Measurements from ENCODE around the gene INAFM1. TPM values are rescaled to one million over a fixed set of nuclear protein-coding genes. Genes with fewer than 3 reads are reported as not detected.

The INAFM1 gene
- total RNA-seq = 8.7 and 10.2 TPM in 2 replicates

DNA sequence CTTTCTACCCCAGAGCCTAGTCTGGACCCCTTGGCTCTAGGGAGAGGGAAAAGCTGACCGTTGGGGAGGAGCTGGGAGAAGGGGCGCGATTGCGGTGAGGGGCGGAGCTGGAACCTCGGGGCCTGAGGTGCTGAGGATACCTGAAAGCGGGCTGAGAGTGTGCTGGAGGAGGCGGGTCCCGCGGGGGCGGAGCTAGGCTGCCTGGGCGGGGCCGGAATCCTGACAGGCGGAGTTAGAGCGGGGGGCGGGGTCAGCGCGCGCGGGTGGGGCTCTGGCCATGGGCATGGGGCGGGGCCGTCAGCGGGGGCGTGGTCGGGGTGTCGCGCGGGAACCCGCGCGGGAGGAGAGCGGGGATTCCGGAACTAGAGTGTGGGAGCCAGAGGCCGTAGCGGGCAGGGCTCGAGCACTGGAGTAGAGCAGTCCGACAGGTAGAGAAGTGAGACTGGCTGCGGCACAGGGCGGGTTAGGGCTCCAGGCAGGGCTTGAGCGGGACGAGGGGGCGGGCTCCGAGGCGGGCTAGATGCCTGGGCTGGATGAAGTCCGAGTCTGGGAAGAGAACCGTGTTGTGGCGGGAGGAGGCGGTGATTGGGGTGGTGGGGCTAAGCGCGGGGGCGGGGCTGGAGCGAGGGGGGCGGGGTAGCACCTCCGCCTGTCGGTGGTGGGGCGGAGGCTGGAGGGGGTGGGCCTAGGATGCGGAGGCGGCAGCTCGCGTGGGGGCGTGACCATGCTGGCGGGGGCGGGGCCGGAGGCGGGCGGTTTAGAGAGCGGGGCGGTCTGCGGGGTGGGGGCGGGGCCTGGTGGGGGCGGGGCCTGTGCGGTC is at the start of gene INAFM1:
Gene INAFM1, plus strand, starts transcription at position 815 of the 820 bp plus-strand sequence. CDS start 35 bp downstream, outside the sequence.
- intact Hi-C loops (cut with micrococcal nuclease) = loop anchor here (1.0 kb wide), 2 partner anchors 17 to 75 kb away; partner anchors contain the start of gene DHX34

- intact Hi-C loops (cut with micrococcal nuclease) = loop anchor here (1.0 to 2.0 kb wide), 3 partner anchors 16 to 39 kb away; partner anchors contain the start of gene CCDC9
Measured at GRCh38 chr19:47225746-47226425, 48.8 kb upstream of the INAFM1 start.

GRCh38 chr19:47226426-47227351 is 48.0 kb upstream of the INAFM1 start:
- intact Hi-C loops (cut with micrococcal nuclease) = loop anchor here (1.0 to 2.0 kb wide), 3 partner anchors 16 to 40 kb away; partner anchors contain the start of gene CCDC9

DNA sequence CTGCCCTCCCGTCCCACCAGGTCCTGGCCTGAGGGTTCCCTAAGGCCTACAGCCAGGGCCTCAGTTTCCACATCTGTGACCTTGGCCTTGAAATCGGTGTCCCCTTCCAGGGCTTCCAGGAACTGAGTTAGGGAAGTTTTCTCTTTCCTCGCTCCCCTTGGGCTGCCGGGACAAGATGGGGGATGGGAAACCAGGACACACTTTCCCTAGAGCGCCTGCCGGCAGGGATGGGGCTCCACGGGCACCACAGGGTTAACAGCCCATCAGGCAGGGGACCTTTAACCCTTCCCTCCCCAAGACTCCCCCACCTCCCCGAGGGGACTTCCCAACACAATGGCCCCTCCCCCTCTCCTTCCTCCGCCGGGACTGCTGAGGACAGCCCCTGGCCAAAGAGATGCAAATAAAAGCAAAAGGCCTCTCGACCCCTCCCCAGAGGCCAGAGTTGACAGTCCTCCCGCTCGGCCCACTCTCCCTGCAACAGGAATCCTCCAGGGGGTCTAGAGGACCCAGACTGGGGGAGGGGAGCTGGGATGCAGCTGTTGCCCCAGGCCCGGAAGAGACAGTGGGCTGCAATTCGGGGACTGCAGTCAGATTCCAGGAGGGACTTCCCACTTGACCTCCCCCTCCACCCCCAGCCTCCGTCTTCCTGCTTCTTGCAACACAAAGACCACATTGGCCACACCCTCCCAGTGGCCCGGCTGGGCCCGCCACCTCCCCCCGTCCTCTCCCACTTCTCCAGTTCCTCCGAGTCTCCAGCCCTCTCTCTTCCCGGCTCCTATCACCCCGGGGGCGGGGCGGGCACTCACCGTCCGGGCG is 47.1 kb upstream of the INAFM1 start:
- intact Hi-C loops (cut with micrococcal nuclease) = loop anchor here (2.0 kb wide), 1 partner anchor 41 kb away; no protein-coding TSS in a partner anchor

- intact Hi-C loops (cut with micrococcal nuclease) = no loop called here
Measured at GRCh38 chr19:47228168-47228936, 46.3 kb upstream of the INAFM1 start.

DNA sequence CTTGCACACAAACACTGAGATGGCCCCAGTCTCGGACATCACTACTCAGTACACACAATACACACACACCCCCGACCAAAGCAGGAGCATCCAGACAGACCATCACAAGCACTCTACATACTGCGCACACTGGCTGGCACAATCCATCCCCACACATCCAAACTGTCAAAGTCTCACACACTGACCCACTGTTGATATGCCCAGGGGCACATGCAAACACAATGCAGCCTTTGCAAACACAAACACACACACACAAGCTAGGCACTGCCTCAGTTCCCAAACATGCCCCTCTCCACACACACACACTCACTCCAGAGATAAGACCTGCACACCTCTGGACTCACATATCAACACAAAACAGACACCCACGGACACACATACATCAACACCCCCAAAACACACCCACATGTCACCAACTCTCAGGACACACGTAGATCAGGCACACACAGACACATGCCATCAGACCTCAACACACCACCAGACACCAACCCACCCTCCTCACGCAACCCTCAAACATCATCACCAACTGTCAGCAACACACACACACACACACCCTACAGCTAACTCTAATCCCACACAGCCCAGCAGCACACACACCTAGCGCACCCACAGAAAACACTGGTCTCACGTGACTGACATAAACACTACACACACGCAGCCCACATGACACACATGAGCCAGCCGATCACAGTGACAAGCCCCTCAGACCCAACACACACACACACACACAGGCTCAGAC is 45.6 kb upstream of the INAFM1 start:
- intact Hi-C loops (cut with micrococcal nuclease) = loop anchor here (1.0 kb wide), 1 partner anchor 15 kb away; no protein-coding TSS in a partner anchor

DNA sequence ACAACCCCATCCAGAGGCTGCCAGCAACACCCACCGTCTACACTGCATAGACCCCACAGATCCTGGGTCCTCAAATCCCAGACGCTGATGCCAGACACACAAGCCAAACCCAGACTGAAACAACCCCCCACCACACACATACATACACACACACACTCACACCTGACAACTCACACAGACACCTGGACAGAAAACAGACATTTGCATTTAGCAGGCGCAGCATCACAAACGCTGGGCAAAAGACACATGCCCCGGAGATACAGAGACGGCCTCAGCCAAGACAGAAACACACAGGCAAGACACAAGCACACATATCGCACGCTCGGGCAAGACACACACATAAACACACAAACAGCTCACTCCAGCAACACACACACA is 45.0 kb upstream of the INAFM1 start:
- intact Hi-C loops (cut with micrococcal nuclease) = loop anchor here (1.0 kb wide), 2 partner anchors 15 to 19 kb away; no protein-coding TSS in a partner anchor

DNA sequence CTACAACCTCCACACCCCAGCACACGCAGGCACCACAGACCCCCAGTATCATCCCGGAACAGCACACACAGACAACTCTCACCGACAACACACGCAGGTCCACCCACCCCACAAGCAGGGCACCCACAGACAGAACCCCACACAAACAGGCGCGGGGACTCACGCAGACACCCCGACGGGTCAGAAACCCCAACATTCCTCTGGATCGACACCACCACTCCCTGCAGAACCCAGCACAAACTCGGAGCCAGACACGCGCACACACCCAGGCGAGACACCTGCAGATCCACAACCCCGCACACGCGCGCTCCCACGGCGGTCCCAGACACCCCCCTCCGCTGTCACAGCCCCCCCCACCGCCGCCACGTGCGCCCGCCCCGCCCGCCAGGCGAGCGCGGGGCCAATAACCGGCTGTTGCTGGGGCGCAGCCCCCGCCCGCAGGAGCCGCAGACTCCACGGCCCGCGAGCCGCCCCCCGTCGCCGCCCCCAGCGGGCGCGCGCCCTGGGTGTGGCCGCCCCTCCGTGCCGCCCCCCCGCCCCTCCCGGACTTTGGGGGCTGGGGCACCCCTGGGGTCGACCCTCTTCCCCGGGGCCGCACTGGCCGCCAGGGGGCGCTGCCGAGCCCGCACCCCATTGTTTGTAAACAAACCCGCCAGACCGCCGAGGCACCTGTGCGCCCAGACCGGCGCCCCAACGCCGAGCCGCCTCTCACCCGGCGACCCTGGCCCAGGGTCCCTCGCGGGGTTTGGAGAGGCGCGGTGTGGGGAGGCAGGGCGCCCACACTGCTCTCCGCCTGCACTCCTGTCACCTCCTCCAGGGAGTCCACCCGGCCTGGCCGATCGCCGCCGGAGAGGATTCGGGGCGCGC is 44.4 kb upstream of the INAFM1 start:
- intact Hi-C loops (cut with micrococcal nuclease) = loop anchor here (1.0 kb wide), 1 partner anchor 20 kb away; no protein-coding TSS in a partner anchor

DNA sequence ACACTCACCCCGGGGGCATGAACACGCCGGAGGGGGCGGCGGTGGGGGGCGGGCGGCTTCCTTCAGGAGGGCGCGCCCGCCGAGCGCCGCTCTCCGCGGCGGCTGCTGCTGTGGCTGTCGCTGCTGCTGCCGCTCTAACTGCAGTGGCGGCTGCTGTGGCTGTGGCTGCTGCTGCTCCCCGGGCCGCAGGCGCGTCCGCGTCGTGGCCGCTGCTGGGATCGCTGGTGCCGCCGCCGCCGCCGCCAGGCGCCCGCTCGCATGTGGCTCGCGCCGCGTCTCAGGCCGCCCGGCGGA is 43.8 kb upstream of the INAFM1 start, which contains the start of gene BBC3:
Gene BBC3, minus strand, starts transcription at position 279 of the 294 bp plus-strand sequence. CDS start 2,768 bp downstream, outside the sequence.
- intact Hi-C loops (cut with micrococcal nuclease) = loop anchor here (1.0 kb wide), 1 partner anchor 21 kb away; no protein-coding TSS in a partner anchor

DNA sequence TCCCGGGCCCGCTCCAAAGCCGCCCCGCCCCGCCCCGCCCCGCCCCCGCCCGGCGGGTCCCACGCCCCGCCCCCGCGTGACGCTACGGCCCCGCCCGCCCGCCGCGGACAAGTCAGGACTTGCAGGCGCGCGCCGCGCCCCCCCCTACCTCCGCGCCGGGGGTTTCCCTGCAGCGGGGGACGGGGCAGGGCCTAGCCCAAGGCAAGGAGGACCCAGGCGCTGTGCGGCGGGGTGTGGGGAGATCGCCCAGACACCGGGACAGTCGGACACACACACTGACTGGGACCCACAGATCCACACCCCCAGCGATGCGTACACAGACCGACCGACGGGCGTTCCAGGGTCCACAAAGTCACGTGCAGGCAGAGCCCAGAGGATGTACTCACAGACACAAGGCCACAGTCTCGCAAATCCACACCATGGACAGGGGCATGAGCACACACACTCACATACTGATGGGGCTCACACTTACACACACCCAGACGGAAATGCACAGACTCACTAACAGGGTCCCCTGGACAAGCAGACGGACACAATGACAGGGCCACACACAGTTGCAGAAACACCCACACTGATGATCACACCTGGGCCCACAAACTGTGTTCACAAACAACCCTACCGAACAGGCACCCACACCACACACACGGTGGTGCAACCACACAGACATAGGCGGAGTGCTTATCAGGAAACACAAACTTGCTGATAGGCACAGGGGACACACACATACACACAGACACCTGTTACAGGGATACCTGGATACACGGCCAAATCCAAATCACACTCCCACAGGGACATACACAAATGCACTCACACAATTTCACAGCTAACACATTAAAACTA is 43.2 kb upstream of the INAFM1 start:
- intact Hi-C loops (cut with micrococcal nuclease) = no loop called here

DNA sequence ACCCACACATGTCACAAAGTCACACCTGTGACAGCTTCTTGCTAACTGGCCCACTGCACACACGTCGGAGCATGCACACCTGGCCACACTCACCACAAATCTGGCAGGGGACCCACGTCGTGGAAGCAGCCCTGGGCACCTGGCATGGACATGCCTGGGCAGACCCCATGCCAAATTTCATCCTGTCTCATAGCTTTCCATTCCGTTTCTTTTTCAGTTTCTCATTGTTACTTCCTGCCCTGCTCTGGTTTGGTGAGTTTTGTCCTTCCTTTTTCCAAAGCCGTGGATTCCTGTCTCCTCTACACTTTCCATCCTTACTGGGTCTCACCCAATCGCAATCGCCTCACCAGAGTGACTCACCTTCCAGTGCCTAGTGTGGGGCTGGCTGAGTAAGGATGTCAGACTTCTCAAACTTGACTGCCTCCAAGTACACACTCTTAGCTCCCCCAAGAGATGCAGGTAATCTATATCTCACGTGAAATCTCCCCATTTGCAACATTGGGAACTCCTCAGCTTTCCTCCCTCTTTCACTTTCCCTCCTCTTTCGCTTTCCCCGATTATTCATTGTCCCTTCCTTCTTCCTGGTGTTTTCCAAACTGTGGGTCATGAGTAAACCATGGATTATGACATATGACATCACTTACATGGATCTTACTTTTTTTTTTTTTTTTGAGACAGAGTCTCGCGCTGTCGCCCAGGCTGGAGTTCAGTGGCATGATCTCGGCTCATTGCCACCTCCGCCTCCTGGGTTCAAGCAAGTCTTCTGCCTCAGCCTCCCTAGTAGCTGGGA is 42.1 kb upstream of the INAFM1 start:
- intact Hi-C loops (cut with micrococcal nuclease) = no loop called here

DNA sequence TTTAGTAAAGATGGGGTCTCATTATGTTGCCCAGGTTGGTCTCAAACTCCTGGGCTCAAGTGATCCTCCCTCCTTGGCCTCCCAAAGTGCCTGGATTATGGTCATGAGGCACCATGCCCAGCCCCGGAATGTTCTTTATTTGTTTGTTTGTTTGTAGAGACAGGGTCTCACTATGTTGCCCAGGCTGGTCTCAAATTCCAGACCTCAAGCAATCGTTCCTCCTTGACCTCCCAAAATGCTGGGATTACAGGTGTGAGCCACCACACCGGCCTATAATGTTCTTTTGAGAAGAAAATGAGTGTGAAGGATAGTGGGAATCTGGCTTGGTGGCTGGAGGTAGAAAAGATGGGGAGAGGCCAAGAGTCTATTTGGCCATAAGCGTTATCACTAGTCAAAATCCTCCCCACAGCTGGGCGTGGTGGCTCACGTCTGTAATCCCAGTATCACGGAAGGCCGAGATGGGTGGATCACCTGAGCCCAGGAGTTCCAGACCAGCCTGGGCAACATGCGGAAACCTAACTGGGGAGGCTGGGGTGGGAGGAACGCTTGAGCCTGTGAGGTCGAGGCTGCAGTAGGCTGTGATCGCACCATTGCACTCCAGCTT is 38.5 kb upstream of the INAFM1 start:
- intact Hi-C loops (cut with micrococcal nuclease) = no loop called here

DNA sequence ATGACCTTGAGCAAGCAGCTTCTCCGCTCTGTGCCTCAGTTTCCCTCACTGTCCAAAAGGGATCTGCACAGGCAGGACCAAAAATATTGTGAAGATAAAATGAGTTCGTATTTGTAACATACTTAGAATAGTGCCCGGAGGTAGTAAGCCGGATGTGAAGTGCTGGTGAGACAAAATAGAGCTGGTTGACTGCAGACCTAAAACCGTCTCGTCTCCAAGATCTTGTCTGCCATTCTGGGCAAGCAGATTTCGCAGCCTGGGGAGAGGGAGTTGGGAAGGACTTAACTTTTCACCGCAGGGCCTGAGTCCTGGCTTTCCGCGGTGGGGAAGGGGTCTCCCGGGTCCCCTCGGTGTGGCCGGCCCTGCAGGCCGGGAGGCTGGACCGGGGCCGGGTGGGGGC is 35.5 kb upstream of the INAFM1 start:
- intact Hi-C loops (cut with micrococcal nuclease) = no loop called here

- intact Hi-C loops (cut with micrococcal nuclease) = loop anchor here (10.0 kb wide), 2 partner anchors 205 to 455 kb away; partner anchors contain the start of gene SLC1A5
Measured at GRCh38 chr19:47239610-47240296, 34.9 kb upstream of the INAFM1 start.

DNA sequence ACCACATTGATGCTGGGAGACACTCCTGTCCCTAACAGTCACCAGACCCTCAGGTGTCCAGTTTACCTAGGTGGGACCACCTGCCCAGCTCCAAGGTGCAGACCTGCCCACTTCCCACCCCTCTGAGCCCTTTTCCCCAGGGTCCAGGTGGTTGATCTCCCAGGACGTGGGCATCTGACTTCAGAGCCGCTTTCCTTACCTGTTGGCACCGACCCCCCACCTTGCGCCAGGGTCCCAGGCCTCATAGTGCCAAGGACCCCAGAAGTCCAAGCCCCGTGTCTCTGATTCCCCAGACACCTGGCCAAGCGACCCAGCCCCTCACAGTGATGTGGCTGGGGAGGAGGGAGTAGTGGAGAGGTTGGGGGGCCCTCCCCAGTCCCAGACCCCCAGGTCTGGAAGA is 34.1 kb upstream of the INAFM1 start:
- intact Hi-C loops (cut with micrococcal nuclease) = loop anchor here (10.0 kb wide), 2 partner anchors 206 to 456 kb away; partner anchors contain the start of gene SLC1A5
